GM18499 (cell line): ENCODE results near the gene SNX32.

Source experiments
- ATAC-seq: cut with Tn5 transposase; IDR thresholded peaks from one replicate; pipeline ENCODE4 v1.9.1; 2021; ENCODE audit warnings: moderate number of reproducible peaks; ENCODE audit not compliant: insufficient read depth, unreplicated experiment

Gene SNX32

GRCh38 chr11:65833297-65834030 lies at the start of gene SNX32:
Gene SNX32 (plus strand): TSS chr11:65833963. CDS start chr11:65834066, 103 bp downstream.
- no peak for ATAC-seq

- no peak for ATAC-seq
Measured at GRCh38 chr11:65785319-65786007, 48.3 kb upstream of the SNX32 start.

DNA sequence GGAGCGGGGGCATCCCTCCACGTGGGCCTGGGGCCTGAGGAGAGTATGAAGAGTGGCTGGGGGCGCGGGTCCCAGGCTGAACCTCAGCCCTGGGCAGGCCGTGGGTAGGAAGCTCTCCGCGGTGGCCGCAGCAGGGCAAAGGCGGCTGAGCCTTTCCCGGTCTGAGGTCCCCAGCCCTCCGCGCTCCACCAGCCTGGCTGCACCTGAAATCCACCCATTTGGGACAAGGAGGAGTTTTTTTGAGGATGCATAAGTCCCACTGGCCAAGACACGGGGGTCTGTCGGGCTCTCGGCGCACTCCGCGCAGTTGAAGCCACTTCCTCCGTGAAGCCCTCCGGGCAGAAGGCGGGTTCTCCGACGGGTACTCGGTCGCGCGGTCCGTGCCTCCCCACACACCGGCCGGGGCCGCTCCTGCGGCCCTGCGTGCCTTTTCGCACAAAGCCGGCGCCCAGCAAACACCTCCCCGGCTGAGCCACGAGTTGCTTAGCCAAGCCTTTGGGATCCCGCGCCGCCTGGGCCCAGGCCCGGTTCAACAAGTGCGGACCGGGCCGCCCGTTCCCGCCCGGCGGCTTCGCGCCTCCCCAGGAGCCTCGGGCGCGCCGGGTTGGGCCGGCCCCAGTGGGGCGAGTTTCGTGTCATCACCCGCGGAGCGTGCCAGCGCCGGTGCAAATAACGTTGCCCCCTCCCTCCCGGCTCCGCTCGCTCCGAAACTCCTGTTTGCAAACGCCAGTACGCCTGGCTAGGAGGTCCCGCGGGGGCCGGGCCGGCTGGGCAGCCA lies 47.6 kb upstream of the SNX32 start:
- no peak for ATAC-seq

GRCh38 chr11:65786786-65787636 lies 46.8 kb upstream of the SNX32 start, which contains the start of gene OVOL1:
Gene OVOL1 (plus strand): TSS chr11:65787063. CDS start chr11:65787374, 311 bp downstream.
- ATAC-seq, result no peak

DNA sequence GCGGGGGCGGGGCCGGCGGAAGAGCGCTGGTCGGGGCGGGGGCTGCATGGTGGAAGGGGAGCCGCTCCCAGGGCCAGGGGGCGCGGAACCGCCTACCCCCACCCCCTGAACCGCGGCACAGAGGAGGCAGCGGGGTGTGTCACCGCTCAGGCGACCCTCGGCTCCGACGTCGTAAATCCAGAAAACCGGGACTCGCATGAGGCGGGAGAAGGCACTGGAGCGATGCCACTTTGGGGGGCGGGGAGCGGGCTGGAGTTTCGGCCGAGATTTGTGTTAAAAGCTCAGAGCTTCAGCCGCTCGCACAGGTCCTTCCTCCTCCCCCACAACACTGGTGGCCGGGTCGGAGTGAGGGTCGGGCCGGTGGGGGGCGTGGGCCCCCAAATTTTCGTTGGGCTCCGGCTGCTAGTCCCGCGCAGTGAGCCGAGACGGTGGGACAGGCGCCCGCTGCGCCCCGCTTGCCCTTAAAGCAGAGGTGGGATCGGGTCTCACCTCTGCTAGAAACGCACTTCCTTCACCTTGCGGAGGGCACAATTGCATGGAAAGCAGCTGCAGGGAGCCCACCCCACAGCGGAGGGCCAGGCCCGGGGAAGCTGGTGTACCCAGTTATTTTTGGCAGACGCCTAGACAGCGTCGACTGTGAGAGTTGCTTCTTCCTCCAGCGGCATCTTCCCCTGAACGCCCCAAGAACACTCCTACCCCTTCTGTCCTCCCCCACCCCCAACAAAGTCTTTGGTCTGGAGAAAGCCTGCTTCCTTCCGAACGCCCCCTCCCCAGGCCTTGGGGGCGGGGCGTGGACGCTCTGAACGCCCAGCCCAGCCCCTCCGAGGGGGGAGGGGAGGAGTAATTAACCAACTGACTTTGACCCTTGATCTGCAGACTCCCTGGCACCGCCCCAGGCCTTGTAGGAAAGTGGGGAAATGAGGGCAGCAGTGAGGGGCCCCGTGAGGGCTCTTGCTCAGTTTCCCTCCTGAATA lies 45.8 kb upstream of the SNX32 start:
- ATAC-seq, result no peak

- no peak for ATAC-seq
Measured at GRCh38 chr11:65788821-65789220, 44.9 kb upstream of the SNX32 start.

DNA sequence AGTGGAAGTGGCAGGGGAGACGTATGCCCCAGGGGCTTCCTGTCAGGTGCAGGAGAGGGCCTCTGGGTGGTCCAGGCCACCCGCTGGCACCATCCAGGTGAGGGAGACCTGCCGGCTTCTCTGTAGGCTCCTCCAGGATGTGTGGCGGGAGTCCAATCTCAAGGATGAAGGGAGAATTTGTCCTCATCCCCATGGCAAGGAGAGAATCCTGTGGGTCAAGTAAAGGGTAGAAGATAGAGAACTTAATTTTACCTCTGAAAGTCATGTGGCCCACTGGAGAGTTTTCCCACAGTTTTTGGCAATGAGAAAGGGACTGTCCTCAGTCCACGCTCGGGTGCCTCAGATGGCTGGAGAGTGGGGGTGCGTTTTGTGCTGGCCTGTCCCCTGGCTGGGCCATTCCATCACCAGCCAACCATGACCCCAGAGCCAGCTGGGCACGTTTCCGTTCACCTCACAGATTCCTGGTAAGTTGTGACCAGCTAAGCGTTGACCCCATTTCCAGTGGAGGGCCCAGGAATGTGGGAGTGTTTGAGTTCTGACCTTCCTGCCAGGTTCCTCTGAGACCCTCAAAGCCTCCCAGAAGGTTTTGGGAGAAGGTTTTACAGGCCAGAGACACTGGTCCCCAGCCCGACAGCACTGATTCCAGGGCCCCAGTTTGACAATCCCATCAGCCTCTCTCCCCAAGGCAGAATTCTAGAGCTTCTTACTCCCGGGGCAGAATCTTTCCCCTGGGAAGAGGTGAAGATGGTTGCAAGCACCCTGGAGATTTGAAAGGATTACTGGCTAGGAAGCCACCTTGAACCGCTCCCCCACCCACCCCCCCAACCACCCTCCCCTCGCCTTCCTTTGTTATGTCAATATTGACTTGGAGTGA lies 44.3 kb upstream of the SNX32 start:
- no peak for ATAC-seq

DNA sequence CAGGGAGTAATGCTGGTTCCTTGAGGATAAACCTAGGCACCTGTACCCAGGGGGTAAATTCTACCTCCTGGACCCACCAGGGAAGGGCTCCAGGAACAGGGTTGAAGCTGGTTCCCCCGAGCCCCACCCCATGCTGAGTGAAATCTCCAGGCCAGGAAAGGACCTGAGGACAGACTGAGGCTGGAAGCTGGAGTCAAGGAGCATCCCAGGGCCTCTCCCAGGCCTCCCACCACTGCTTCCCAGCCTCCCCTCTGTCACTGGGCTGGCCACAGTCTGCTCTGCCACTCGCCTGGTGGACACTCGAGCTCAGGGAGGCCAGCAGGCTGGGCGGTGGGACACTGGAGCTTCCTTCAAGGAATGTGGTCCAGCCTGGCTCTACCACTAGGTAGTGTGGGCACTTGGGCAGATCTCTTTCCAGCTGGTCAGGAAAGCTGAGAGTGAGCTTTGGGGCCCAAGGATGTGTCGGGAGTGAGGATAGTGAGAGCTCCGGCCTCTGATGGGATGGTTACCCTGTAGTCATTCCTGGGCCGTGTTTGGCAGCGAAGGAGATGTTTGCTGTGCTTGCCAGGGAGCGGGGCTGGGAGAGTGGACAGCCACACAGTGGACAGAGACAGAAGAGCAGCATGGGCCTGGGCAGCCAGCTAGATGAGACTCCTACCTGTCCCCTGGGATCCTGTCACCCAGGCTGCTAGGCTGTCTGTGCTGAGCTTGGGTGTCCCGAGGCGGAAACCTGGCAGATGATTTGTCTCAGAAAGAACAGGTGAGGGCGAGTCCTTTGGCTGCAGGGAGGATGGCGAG lies 43.5 kb upstream of the SNX32 start:
- ATAC-seq, result no peak

DNA sequence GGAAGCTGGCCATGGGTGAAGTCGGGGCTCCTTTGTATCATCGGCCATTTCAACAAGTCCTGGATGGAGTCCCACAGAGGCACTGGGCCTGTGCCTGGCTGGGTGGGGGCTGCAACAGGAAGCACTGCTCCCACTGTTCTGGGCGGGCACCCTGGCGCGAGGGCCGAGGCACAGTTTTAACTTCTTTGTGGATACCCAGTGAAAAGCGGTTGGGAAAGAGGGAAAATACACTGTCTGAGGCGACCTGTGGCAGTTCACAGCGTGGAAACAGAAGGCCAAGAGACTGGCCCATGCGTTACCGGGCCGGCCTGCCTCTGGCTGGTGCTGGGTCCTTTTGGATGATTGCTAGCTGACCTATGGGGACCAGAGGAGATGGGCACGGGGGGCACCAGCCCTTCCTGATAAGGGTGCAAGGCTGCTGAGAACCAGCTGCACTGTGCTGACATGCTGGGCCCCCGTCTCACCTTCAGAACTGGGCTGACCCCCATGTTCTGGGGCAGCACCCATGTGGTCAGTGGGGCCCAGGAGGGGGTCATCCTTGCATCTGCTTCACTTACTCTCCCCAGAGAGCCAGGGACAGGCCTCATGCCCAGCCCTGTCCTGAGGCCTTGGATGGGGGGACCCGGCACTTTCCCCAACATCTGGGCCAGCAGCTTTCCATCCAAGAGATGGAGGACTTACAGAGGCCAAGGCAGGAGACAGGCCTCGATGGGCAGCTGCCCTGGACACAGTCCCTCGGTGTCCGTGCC lies 42.7 kb upstream of the SNX32 start:
- ATAC-seq, result no peak

DNA sequence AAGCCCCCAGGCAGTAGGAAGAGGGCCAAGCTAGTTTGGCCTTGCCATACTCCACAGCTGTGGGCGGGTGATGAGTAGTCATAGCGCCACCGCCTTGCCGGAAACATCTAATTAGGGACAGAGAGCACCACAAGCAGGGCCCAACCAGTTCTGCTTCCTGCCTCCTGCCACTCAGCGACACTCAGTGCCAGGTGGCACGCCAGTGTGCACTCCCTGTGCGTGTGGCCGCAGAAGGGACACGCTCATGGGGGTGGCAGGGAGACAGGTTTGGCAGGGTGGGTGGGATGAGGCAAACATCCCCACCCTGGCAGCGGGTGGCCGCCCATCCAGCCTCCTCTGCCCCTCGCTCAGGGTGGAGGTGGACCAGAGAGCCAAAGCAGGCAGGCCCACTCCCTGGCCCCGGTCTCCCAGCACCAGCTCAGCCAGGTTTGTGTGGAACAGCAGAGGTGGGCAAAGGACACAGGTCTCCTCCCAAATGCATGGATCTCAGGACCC lies 42.0 kb upstream of the SNX32 start:
- peak; percentile 68 for ATAC-seq

DNA sequence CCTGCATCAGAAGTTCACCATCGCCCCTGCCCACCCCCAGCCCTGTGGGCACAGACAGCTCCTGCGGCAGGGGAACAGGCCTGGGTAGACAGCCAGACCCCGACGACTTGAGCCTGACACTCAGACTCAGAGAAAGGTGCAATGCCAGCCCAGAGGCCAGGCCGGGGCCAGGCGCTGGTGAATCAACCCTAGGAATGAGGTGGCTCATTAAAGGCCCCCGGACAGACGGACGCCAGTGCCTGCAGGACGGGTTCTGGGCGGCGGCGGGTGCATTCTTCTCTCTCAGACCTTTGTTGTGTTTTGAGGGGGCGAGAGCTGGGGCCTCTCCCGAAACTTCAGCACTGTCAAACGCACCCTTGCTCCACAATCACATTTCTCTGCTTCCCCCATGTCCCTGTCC lies 41.3 kb upstream of the SNX32 start:
- no peak for ATAC-seq

GRCh38 chr11:65793144-65793581 lies 40.6 kb upstream of the SNX32 start:
- ATAC-seq, result no peak

- no peak for ATAC-seq
Measured at GRCh38 chr11:65793625-65794400, 40.0 kb upstream of the SNX32 start.

GRCh38 chr11:65794570-65795510 lies 38.9 kb upstream of the SNX32 start:
- ATAC-seq, result no peak
